HG03139 (cell line): ENCODE measurements around the gene SCYL1.
"Not testable (repeated sequence)": the region's sequence is repeated elsewhere in the genome, so short reads cannot be mapped to it uniquely, and the experiment has no call there.

Experiments
- ATAC-seq: cut with Tn5 transposase; IDR thresholded peaks from one replicate; pipeline ENCODE4 v1.9.1; 2021; ENCODE audit not compliant: unreplicated experiment

Gene SCYL1

DNA sequence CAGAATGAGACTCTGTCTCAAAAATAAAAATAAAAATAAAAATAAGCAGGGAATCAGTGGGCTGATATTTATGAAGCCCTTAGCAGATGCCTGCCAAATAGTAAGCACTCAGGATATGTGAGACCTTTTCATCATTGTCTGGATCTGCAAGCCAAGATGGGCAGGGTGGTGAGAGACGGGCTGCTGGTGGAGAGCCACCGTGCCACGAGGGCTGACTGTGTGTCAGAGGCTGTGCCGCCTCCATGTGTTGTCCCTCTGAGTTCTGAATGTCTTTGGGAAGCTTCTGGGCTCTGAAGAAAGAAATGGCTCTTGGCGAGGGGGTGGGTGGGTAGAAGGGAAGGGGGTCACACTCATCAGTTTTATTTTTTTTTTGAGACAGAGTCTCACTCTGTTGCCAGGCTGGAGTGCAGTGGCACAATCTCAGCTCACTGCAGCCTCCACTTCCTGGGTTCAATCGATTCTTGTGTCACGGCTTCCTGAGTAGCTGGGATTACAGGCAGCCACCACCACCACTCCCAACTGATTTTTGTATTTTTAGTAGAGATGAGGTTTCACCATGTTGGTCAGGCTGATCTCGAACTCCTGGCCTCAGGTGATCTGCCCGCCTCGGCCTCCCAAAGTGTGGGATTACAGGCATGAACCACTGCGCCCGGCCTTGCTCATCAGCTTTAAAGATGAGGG lies 40.1 kb downstream of the SCYL1 start:
- ATAC-seq, result not testable (repeated sequence)

DNA sequence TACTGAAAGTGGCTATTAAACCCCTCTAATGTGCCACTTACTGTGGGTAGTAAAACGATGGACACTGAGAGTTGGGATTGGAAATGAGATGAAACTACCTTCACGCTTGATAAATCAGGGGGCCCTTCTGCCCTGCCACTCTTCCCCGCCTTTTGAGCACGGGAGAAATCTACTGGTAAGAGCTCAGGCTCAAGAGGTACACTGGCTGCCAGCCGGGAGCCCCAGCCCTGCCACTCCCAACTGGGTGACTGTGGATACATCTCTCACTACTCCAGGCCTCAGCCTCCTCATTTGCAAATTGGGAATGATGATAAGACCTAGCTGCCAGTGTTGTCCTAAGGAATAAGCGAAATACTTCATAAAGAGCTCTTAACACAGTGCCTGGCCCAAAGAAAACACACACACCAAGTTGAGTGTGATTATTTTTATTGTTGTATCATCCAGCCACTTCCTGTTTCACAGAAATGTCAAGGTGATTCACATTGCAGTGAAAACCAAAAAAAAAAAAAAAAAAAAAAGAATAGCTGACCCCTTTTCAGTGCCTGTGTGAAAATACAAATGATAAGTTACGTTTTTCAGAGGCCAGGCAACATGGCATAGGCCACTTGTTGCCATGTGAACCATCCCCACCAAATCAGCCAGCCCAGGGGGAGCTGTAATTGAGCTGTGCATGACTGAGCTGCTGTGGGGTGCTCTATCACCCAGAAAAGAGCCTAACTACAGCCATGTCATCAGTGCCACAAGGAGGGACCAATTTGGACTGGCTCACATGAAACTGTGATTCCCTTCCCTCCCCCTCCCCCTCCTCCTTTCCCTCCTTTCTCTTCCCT lies 41.0 kb downstream of the SCYL1 start:
- ATAC-seq, result no peak

DNA sequence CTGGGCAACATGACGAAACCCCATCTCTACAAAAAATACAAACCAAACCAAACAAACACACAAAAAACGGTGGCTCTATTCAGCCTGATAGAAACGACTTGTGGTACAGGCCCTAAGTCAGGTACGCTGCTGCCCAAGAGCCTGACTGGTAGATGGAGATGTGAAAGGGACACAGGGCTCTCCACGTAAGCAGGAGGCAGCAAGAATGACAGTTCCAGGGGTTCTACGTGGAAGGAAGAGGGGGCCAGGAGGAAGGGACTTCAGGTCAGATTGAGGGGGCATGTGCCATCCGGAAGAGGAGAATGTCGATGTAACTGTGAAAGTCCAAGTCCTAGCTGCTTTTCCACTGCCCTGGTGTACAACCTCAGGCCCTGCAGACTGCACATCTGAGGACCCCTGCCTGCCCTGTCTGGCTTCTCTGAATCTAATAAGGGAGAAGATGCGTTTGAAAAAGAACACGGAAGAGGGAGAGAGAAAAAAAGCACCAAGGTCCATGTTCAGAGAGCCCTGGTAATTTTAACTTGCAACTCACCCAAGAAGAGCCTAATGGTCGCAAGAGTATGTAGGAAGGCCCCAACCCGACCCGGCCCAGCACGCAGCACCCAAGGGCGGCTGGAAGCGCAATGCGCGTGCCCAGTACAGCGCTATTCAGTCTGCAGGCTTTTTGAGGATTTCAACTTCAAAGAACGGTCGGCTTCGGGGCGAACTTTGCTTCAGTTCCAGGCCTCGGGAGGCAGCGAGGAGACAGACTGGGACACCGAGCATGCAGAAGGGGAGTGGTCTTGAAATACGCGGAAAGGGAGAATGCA lies 44.5 kb downstream of the SCYL1 start:
- no peak for ATAC-seq

- peak; percentile 43 for ATAC-seq
These were observed 45.4 kb downstream of the SCYL1 start, which contains the start of gene ZNRD2 for GRCh38 chr11:65569973-65570918. TSS of gene ZNRD2 (plus strand) at chr11:65570477. CDS start at chr11:65570492, 15 bp downstream.

DNA sequence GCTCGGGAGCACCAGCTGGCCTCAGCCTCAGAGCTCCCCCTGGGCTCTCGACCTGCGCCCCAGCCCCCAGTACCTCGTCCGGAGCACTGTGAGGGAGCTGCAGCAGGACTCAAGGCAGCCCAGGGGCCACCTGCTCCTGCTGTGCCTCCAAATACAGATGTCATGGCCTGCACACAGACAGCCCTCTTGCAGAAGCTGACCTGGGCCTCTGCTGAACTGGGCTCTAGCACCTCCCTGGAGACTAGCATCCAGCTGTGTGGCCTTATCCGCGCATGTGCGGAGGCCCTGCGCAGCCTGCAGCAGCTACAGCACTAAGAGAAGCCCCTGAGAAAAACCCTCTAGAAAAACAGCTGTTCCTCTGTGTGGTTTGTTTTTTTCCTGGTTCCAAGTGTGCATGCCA lies 46.5 kb downstream of the SCYL1 start:
- no peak for ATAC-seq

GRCh38 chr11:65571940-65572339 lies 47.1 kb downstream of the SCYL1 start:
- ATAC-seq, result no peak

DNA sequence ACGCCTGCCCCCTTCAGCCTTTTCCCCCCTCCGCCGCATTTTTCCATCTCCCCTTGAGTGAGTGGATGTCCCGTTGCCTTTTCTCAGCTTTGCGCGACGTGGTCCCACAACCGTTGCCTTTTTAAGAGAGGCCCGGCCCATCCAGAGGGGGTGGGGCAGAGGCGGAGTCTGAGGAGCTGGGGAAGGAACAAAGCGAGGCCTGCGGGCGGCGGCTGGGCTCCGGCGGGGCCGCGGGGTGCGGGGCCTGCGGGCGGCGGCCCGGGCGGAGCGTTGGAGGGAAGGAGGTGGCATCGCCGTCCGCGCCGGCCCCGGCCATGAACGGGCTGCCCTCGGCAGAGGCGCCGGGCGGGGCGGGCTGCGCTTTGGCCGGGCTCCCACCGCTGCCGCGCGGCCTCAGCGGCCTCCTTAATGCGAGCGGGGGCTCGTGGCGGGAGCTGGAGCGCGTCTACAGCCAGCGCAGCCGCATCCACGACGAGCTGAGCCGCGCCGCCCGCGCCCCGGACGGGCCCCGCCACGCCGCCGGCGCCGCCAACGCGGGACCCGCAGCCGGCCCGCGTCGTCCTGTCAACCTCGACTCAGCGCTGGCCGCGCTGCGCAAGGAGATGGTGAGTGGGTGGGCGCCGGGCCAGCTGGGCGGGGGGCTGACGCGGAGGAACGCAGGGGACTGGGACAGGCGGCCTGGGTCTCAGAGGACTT lies 47.6 kb downstream of the SCYL1 start, which contains the start of gene FAM89B:
Gene FAM89B (plus strand): TSS at position 183 of the 696 bp plus-strand sequence. CDS start 132 bp downstream, at position 315.
- no peak for ATAC-seq

- ATAC-seq, result no peak
These were observed 48.7 kb downstream of the SCYL1 start for GRCh38 chr11:65573391-65574079.

- ATAC-seq, result peak; percentile 27
These were observed 49.4 kb downstream of the SCYL1 start for GRCh38 chr11:65574109-65574810.

DNA sequence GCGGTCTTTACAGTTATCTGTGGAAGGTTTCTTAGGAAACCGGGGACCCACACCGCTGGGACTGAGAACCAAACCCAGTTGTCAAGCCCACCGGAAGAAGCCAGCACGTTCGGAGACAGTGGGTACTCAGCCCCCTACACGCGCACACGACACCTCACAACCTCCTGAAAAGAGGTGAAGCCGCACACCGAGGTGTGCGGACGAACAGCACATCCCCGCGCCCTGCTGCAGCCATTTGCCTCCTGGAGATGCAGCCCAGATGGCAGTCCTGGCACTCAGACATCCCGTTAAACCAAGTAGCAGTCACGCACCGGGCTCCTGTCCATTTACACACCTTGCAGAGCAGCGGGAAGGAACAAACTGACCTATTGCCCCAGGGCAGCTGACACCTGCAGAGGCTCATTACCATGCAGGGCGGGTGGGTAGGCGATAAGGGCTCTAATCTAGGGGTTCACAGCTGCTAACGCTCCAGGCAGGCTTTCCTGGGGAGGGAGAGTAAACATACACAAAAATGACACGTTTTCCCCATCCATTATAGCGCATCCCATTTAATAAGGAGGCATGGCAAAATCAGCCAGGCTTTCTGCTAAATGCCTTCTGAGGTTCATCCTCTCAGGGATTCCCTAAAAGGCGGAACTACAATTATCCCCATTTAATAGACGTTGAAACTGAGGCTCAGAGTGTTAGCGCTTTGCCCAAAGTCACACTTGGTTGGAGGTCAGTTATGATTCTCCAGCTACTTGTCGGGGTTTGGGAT lies 50.1 kb downstream of the SCYL1 start:
- no peak for ATAC-seq

- ATAC-seq, result no peak
These were observed 50.8 kb downstream of the SCYL1 start, which contains the start of gene EHBP1L1 for GRCh38 chr11:65575568-65576231. TSS of gene EHBP1L1 (plus strand) at chr11:65576053. CDS start at chr11:65576303, 250 bp downstream.

- no peak for ATAC-seq
These were observed 51.5 kb downstream of the SCYL1 start for GRCh38 chr11:65576232-65576866.

DNA sequence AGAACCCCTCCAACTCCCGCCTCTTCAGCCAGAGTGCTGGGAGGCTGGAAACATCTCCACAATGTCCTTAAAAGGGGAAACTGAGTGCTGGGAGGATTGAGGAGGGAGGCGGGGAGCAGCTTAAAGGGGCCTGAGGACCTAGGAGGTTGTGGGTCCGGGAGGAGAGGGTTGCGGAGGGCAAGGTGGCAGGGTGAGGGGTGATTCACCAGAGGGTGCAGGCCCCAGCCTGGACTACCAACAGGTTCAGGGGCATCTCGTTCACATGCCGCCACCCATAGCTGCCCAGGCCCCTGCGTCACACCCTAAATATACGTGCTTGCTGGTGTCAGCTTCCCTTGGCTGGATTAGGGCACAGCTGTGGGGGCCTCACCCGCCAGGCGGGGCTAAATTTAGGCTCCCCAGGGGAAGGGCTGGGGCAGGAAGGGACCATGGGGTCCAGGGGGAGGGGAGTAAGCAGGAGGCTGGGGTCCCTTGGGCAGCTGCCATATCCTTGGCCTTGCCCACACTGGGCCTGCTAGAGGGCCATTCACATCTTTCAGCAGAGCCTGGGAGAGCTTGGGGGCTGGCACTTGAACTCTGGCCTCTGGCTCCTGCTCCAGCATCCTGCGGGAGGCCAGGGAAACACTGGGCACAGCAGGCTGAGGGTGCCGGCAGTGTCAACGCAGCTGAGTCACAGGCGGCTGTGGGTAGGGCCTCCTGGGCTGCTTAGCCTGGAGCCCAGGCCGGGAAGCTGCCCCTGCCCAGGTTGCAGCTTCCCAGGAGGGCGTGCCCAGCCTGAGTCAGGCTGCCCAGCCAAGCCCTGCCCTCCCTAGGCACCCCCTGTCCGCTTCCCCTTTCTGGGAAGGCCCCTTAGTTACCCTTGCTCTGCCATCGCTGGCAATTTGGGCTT lies 52.2 kb downstream of the SCYL1 start:
- ATAC-seq, result no peak

GRCh38 chr11:65577756-65578109 lies 52.9 kb downstream of the SCYL1 start:
- no peak for ATAC-seq

DNA sequence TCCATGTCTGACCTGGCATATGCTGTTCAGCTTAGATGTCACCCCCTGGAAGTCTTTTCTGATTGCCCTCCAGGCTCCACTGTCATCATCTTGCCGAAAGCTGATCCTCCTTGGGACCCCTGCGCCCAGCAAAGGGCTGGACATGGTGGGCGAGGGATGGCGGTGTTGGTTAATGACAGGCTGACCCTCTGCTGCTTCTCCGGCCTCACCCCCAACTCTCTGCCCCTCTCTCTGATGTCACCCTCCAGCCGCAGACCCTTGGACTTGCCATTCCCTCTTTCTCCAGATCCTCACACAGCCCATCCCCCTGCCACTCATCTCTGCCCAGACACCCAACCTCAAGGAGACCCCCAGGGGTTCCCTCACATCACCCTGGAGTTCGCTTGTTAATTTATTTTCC lies 53.3 kb downstream of the SCYL1 start:
- ATAC-seq, result no peak

- ATAC-seq, result no peak
These were observed 53.8 kb downstream of the SCYL1 start for GRCh38 chr11:65578667-65579066.
